Measurements from ENCODE around the gene MDP1. TPM values are rescaled to one million over a fixed set of nuclear protein-coding genes. Genes with fewer than 3 reads are reported as not detected.

Gene MDP1
- total and polyA plus RNA-seq, 7 donors = 6.2 to 19.7 (median 13.0) TPM

DNA sequence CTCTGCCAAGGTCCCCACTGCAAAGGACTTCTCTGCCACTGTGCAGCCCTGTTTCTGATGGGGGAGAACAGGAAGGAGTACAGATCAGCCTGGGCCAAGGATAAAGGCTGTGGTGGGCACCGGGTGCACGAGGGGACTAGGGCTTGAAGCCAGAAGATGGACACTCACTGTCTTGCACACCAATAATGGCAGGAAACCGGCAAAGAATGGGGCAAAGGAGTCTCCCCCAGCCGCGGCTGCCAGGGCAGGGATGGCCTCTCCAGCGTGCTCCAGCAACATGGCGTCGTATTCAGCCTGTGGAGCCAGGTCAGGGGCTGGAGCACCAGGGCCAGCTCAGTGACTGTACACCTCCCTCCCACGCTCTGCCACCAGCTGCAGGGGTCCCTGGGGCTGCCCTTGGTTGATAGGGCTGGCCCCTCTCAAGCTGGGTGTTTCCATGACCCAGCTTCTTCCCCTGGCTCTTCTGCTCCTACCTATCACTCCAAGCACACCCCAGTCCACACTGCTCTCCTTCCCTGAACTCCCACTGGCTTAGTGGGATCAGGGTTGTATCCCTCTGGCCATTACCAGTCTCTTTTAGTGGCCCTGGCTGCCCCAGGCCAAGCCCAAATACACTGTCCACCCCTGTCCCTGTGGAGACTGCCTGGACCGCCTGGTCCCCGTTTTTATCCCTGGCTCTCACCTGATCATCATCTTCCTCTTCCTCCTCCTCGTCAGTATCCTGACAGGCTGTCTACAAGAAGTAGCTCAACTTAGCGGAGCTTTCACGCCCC is 33.6 kb downstream of the MDP1 start:
- ATAC-seq (no peak), DNase-seq (peak in 1 of 2 donors; percentile 32)
- no peaks in the 10 kb centered on the region for H3K9me3 ChIP-seq
- H3K36me3 ChIP-seq (ENCODE audit: insufficient read depth in 1 of 2, low read depth in 1 of 2) = peaks cover 6 to 94% of the 10 kb centered on the region in 2 donors
- no peaks in the 10 kb centered on the region for H3K27me3 ChIP-seq (ENCODE audit: insufficient read depth in 3 of 3, low read length in 2 of 3)
- no peak for TF ChIP-seq CTCF (IDR thresholded peaks at IDR 0.05)
- WGBS, 3 donors = 86 to 88% (median 87%) methylated on average over 14 of the region's 14 CpGs
- peaks cover 25% of the 10 kb centered on the region for H3K4me1 ChIP-seq
- no peak overlapping the region for H3K4me3 ChIP-seq
- H3K27ac ChIP-seq = no peak overlapping the region
- intact Hi-C loops (cut with DNase I) = no loop called here

DNA sequence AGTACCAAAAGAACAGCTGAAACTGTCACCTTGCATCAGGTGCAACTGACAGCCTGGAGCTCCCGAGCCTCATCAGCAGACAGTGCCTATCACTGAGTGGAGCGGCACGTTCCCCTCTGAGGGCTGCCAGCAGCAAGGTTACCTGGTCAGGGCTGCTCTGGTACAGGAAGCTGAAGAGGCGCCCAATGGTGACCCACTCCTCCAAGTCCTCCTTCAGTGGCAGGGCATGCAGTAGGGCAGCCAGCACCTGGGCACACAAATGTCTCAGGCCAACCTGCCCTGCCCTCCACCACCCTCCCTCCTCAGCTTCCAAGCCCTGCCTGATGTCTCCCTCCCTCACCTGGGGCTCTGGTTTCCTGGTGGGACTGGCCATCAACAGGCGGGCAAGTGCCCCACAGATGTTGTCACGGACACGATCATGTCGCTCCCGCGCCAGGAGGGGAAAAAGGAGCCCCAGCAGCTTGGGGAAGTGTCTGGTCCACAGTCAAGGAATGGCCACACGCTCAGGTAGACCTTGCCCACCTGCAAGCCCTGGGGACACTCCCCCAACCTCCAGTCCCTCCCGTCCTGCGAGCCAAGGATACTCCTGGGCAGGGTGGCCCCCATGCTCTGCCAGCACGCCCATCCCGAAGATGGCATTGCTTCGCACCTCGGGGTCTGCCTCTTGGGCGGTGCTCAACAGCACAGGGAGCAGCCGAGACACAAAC is 34.3 kb downstream of the MDP1 start:
- no peak for ATAC-seq
- 88 to 89% (median 88%) methylated on average over 19 of the region's 19 CpGs for WGBS, 3 donors
- intact Hi-C loops (cut with DNase I) = no loop called here
- Histone ChIP-seq H3K9me3 (no peaks in the 10 kb centered on the region), H3K36me3 (ENCODE audit: insufficient read depth in 1 of 2, low read depth in 1 of 2) (peaks cover 4 to 96% of the 10 kb centered on the region in 2 donors), H3K4me3 (no peak overlapping the region), H3K27me3 (ENCODE audit: insufficient read depth in 3 of 3, low read length in 2 of 3) (no peaks in the 10 kb centered on the region), H3K4me1 (peaks cover 20% of the 10 kb centered on the region), H3K27ac (no peak overlapping the region)
- peak in 1 of 2 donors; percentile 46 for DNase-seq
- no peak for TF ChIP-seq CTCF (IDR thresholded peaks at IDR 0.05)

- no peaks in the 10 kb centered on the region for H3K27me3 ChIP-seq (ENCODE audit: insufficient read depth in 3 of 3, low read length in 2 of 3)
- peak; percentile 65 to 76 (median 70) for ATAC-seq
- H3K36me3 ChIP-seq (ENCODE audit: insufficient read depth in 1 of 2, low read depth in 1 of 2) = peaks cover under 1 to 88% of the 10 kb centered on the region in 2 donors
- DNase-seq = peak in 1 of 2 donors; percentile 43
- intact Hi-C loops (cut with DNase I) = no loop called here
- no peak for TF ChIP-seq CTCF (IDR thresholded peaks at IDR 0.05)
- H3K27ac ChIP-seq = peak overlapping the region; percentile 79
- H3K4me3 ChIP-seq = no peak overlapping the region
- peaks cover 20% of the 10 kb centered on the region for H3K4me1 ChIP-seq
- no peaks in the 10 kb centered on the region for H3K9me3 ChIP-seq
- 46 to 71% (median 61%) methylated on average over 18 of the region's 18 CpGs for WGBS, 3 donors
Measured at GRCh38 chr14:24179961-24180796, 35.7 kb downstream of the MDP1 start.

DNA sequence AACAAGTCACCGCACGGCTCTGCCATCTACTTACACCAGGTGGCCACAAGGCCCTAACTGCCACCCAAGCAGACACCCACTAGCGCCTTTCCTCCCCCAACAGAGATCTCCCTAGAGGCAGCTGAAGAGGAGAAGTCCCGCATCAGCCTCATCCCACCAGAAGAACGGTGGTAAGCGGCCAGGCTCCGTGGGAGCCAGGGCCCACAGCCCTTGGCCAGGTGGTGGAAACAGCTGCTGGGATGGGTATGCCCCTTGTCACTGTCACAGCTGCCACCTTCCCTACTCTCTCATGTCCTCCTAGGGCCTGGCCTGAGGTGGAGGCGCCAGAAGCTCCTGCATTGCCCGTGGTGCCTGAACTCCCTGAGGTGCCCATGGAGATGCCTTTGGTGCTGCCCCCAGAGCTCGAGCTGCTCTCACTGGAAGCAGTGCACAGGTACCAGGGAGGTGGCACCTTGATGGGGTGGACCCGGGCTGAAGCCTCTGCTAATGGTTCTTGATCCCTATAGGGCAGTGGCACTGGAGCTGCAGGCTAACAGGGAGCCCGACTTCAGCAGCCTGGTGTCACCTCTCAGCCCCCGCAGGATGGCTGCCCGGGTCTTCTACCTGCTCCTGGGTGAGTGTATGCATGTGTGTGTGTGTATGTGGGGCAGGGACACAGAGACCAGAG is 36.4 kb downstream of the MDP1 start:
- H3K4me3 ChIP-seq = no peak overlapping the region
- no peak for TF ChIP-seq CTCF (IDR thresholded peaks at IDR 0.05)
- no peaks in the 10 kb centered on the region for H3K9me3 ChIP-seq
- H3K27me3 ChIP-seq (ENCODE audit: insufficient read depth in 3 of 3, low read length in 2 of 3) = no peaks in the 10 kb centered on the region
- DNase-seq = peak in 1 of 2 donors; percentile 41
- H3K4me1 ChIP-seq = peaks cover 20% of the 10 kb centered on the region
- peak in 3 of 4 donors; percentile 12 to 59 (median 27) for ATAC-seq
- H3K27ac ChIP-seq = peak overlapping the region; percentile 79
- peaks cover 0 to 80% of the 10 kb centered on the region in 2 donors for H3K36me3 ChIP-seq (ENCODE audit: insufficient read depth in 1 of 2, low read depth in 1 of 2)
- intact Hi-C loops (cut with DNase I) = no loop called here
- WGBS, 3 donors = 71 to 82% (median 77%) methylated on average over 14 of the region's 14 CpGs
